Fibroblast of peridontal ligament (primary cell): ENCODE data around the gene TUBGCP6.

Source experiments
- DNase-seq: peaks from one replicate; pipeline ENCODE4 v3.0.0-alpha.2; 2010; ENCODE audit errors: extremely low read depth

TUBGCP6 gene

DNA sequence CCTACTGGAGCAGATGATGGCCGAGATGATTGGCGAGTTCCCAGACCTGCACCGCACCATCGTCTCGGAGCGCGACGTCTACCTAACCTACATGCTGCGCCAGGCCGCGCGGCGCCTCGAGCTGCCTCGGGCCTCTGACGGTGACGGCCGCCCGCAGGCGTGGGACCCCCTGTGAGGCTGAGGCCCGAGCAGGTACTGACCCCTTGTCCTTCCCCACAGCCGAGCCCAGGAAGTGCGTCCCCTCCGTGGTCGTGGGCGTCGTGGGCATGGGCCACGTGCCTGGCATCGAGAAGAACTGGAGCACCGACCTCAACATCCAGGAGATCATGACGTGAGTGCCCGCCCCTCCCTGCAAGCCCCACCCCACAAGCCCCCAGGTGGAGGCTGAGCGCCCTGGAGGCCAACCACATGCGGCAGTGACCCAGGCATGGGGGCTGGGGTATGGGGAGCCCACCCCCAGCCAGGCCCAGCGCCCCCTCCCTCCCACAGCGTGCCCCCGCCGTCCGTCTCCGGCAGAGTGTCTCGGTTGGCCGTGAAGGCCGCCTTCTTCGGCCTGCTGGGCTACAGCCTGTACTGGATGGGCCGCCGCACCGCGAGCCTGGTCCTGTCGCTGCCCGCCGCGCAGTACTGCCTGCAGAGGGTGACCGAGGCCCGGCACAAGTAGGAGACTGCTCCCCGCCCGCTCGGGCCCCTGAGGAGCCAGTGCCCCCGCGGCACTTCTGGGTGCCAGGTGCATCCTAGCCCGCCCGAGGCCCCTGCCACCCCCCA lies 46.8 kb downstream of the TUBGCP6 start:
- DNase-seq = no peak

DNA sequence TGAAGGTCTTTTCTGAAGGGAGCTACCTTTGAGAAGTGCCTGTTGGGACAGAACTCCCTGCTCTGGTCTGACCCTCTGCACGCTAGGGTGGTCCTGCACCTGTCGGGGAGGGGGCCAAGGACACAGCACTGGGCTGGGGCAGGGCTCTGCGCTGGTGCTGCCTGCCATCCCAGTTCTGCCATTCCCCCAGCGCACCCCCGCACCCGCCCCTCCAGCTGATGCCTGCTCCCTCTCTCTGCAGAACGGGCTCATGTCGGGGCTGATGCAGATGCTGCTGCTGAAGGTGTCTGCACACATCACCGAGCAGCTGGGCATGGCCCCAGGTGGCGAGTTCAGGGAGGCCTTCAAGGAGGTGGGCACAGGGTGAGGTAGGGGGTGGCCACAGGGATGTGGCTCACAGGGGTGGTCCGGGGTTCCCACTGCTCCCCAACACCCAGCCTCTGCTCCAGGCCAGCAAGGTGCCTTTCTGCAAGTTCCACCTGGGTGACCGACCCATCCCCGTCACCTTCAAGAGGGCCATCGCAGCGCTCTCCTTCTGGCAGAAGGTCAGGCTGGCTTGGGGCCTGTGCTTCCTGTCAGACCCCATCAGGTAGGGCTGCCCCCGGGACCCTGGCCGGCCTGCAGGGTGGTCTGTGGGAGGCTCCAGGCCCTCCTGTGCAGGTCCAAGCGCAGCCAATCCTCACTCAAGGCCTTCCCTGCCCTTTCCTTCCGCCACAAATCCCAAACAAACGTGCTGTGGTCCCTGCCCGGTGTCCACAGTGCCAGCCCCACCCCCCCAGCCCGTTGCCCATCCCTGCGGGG lies 47.6 kb downstream of the TUBGCP6 start:
- no peak for DNase-seq

DNA sequence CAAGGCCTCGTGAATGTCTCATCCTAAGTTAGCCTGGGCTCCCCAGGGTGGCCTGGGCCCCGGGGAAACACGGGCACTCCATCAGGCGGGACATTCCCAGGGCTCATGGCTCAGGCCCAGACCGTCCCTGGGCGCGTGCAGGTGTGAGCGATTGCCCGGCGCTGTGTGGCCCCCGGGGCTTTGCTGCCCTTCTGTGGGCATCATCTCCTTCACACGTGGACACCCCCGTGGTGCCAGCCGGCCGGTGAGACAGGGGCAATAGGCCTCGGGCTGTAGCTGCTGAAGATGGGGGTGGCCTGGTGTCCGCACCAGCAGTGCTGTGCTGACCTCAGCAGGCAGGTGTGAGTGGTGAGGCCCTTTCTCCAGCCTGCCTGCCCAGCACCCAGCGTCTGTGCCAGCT lies 48.6 kb downstream of the TUBGCP6 start:
- DNase-seq = no peak

DNA sequence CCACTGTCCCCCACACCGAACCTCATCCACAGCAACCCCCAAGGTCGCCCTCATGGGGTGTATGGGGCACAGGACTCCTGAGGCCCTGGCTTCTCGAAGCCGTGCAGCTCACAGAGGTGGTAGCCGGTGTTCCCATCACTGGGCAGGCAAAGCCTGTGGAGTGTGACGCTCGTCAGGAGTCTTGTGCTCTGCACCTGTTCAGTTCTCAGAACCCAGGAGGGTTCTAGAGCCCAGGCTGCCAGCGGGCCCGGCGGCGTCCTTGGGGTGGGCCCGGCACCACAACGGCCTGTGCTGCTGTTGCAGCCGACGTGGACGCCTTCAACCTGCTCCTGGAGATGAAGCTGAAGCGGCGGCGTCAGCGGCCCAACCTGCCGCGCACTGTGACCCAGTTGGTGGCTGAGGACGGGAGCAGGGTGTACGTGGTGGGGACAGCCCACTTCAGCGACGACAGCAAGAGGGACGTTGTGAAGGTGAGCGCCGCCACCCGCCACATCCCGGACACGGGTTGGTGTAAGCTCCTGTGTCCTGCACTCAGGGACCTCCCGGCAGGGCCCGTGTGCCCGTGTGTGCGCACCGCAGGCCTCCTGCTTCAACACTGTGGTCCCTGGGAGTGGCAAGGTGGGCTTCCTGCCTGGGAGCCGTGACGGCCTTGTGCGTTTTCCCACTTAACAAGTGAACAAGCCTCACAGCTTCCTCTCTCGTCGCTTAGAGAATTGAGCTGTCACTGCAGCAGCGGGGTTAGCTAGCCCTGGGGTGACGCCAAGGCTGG lies 50.6 kb downstream of the TUBGCP6 start:
- DNase-seq = no peak

DNA sequence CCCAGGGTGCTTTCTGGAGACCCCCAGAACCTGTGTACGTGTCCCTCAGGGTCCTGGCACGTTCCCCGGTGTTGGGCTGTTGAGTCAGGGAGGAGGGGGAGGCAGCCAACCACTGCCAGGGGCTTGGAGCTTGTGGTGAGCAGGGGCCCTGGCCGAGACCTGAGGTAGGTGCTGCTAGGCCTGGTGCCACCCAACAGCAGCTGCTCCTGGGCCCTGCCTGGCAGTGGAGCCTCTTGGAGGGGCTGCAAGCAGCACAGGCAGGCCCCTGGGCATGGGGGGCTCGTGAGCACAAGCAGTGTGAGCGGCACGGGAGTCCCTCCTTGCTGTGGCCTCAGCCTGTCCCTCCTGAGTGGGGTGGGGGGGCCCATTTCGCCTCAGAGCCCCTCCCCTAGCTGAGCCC lies 51.2 kb downstream of the TUBGCP6 start:
- DNase-seq = no peak

DNA sequence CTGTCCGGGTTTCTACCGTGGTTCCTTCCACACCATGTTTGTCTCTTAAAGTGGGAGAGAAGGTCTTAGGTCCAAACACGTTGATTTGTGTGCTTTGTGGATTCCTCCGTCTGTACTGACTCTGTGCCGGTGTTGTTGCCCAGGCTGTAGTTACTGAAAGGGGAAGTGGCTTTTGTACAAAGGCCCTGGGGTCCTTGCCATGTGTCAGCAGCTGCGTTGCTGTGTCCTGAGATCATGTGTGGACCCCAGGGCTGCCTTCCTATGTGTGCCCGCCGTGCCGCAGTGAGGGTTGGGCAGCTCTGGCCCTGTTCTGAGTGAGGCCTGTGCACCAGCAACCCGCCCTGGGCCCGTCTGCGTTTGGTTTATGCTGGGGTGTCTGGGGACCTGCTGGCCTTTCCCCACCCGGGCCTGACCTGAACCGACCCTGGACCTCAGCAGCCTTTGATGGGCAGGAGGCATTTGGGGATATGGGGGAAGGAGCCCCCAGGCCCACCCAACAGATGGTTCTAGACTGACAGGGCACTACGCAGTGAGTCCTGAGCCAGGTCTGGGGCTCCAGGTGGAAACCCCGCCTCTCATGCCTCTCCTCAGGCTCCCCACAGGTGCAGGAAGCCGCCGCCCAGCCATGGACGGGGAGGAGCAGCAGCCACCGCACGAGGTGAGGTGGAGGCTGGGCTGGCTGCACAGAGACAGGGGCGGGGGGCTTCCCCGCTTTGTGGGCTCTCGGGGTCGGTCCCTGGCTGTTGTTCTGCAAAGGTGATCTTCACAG lies 52.2 kb downstream of the TUBGCP6 start:
- DNase-seq = no peak

DNA sequence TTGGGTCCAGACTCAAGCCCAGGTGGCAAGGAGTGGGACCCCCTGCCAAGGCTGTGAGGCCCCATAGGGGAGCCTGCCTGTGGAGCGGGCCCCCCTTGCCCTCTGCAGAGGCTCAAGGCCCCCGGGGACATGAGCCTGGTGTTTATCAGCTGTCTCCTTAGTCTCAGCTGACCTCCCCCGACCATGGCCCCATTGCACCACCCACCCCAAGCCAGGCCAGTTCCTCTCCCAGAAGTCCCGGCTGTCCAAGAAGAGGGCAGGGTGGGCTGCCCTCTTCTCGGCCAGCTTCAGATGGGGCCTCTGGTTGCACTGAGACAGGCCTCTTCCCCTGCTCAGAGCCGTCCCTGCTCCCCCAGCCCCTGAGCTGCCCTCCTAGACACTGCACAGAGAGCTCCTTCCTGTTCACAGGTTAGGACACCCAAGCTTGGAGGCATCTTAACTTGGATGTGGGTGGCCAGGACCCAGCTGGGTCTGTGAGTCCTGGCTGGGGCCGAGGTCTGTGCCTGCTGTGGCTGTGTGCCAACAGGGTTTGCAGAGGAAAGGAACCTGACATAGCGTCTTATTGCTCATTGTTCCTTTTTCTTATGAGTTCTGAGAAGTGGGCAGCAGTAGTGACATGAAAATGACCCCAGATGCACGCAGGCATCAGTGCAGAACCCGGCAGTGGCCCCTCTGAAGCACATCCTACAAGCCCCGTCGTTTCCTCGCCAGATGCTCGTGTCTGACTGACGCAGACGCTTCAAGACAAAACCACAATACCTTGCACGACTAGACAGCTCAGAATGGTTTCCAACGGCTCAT lies 53.7 kb downstream of the TUBGCP6 start:
- DNase-seq = no peak

DNA sequence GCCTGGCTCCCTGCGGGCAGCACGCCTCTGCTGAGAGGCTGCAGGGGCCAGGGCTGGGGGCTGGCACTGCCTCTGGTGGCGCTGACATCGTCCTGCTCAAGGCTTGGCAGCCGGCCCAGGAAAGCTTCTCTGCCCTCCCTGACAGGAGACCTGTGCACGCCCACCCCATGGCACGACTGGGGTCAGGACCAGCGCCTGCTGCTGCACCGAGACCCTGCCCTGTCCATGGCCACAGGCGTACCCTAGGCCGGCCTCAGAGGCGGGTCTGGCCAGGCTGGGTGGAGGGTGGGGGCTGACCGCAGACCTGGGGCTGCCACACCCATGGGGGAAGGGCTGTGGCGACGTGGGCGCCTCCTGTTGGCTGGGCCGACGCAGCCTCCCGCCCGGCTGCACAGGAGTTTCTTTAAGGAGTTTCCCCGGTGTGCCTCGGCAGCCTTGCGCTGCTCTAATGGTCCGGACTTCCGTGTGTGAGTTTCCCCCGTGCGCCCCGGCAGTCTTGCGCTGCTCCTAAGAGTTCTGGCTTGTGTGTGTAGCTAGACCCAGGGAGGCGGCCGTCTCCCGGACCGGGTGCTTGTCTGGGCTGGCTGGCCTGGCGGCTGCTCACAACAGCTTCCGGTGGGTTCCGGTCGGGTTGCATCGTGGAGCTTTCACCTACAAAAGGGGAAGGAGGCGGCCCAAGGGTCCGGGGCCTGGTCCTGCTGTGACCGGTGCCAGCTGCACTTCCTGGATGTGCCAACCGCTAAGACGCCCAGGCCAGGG lies 54.5 kb downstream of the TUBGCP6 start:
- DNase-seq = peak; percentile 23

DNA sequence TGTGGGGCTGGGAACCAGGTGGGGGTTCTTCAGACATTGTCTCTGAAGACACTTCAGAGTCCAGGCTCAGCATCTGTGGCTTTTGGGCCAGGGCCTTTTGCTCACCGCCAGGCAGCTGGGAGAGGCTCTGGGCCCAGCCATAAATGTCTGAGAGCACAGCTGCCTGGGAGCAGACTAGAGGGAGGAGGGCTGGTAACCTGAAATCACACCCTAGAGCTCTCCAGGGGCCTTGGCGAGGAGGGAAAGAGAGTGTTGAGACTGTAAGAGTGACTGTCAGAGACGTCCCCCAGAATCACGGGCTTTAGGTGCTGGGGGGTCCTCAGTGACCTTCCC lies 55.0 kb downstream of the TUBGCP6 start:
- DNase-seq = peak; percentile 5

DNA sequence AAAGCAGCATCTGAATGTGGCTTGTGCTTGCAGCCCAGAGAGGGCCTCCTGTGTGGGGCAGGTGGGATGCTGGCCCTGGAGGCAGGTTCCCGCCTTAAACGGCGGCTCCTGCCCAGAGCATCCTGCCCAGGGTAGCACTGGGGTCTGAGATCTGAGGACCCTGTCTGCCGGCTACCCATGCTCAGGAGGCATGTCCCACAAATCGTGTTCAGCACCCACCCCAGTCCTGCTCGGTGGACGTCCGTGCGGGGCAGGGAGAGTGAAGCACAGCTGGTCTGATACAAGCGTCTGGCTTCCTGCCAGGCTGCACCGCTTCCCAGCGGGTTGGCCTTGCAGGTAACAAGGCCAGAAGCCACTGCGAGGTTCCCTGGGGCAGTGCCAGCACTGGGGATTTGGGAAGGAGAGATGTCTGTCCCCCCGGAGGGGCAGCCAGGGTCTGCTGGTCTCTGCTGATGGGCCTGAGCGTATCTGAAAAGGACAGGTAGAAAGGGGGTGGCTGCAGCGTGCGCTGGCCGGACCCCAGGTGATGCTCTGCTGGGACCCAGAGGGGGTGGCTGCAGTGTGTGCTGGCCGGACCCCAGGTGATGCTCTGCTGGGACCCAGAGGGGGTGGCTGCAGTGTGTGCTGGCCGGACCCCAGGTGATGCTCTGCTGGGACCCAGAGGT lies 55.5 kb downstream of the TUBGCP6 start:
- DNase-seq = no peak

DNA sequence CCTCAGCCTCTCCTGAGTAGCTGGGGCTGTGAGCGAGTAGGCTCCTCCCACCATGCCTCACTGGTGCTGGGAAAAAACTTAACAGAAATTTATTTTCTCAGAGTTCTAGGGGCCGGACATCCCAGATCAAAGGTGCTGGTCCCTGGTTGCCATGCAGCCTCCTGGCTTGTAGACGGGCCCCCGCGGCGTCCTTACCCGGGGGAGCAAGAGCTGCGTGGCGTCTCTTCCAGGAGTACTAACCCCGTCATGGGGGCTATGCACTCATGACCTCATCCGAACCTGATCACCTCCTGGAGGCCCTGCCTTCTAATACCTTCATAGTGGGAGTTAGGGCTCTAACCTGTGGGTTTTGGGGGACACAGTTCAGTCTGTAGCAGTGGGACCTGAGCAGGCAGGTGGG lies 56.5 kb downstream of the TUBGCP6 start:
- no peak for DNase-seq

DNA sequence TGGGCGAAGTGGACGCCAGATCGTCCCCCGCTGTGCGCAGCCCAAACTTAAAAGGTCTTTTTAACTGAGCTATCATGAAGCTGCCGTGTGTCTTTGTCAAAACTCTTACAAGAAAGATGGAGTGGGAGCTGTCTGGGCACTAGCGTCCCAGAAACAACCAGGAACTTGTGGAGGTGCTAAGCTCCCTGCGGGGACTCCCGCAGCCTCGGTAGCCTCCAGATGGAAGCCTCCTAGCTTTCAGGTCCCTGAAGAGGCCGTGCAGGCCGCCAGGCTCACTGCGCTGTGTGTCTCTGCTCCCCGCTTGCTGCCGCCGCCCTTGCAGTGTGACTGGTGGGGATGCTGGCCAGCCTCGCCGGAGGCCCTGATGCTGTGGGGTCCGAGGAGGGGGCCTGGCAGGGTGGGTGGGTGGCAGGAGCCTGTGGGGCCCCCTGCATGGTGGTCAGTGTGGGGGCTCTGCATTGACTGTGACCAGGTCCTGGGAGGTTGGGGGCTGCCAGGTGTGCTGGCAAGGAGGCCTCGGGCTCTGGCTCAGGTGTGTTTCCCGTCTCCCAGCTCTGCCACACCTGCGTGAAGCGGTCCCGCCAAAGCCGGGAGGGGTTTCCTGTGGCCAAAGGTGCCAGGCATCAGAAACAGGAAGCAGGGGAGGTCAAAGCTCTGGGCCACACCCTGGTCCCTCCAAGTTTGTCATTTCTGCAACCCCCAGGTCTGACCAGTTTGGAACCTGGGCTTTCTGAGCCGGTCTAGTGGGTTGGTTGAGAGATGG lies 57.9 kb downstream of the TUBGCP6 start:
- peak; percentile 29 for DNase-seq

DNA sequence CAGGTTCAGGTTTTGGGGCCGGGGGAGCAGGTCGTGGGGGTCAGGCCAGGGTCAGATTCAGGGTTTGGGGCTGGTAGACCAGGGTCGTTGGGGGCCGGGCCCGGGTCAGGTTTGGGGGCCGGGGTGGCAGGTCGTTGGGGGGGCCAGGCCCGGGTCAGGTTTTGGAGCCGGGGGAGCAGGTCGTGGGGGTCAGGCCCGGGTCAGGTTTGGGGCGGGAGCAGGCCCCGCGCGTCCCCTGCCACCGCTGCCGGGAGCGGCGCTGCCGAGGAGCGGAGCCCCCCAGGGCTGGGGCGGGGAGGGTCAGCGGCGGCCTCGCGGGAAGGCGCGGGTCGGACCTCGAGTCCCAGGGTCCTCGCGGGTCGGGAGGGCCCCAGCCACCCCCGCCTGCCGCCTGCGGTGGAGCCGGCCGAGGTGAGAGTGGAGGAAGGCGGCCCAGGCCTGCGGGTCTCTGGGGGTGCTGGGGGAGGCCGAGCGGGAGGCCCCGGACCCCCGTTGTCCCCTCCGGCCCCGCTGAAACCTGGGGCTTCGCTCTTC lies 58.6 kb downstream of the TUBGCP6 start:
- no peak for DNase-seq

DNA sequence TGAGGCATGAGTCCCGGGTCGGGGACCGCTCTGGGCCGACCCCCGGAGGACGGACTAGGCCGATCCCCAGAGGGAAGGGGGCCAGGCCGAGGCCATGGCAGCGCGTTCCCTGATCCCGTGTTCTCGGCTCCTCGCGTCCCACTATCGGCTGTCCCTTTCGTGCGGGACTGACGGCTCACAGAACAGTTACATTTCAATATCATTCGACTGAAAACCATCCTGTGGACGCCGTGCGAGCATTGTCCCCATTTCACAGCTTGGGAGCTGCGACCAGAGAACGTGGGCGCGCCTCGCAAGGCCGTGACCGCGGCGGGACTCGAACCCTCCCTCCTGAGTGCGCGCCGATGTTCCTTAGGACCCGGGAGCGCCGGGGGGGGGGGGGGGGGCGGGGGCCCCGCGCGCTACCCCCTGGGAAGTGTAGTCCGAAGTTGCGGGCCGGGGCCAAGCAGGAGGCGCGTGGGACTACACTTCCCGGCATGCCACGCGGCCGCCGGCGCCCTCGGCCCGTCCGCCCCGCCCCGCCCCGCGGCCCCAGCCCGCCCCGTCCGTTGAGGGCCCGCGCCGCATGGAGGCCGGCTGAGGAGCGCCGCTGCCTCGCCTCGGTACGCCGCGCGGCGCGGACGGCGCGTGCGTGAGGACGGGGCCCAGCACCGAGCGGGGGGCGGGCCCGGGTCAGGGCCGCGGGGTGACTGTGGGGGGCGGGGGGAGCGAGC lies 59.3 kb downstream of the TUBGCP6 start, which contains the start of gene TRABD:
TSS of gene TRABD (plus strand) at position 539 of the 713 bp plus-strand sequence. CDS start 7,148 bp downstream, outside the sequence.
- peak; percentile 76 for DNase-seq

DNA sequence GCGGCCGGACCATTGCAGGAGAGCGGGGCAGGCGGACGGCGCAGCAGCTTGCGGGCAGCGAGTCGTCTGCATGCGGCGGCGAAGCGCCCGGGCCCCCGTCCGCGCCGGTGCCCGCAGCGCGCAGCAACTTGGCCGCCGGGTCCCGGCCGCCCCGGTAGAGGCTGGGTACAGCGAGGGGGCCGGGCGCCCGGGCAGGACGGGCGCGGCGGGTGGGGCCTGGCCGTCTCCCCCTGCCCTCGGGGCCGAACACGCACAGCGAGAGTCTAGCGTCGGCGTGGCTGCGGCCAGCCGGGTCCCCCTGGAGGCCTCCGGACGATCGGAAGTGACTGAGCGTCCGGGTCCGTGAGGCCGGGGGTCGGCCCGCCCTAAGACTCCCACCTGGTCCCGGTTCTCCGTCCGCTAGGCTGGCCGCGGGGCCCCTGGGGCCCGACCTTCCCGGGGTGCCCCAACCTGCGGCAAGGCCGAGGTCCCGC lies 59.9 kb downstream of the TUBGCP6 start:
- DNase-seq = no peak

DNA sequence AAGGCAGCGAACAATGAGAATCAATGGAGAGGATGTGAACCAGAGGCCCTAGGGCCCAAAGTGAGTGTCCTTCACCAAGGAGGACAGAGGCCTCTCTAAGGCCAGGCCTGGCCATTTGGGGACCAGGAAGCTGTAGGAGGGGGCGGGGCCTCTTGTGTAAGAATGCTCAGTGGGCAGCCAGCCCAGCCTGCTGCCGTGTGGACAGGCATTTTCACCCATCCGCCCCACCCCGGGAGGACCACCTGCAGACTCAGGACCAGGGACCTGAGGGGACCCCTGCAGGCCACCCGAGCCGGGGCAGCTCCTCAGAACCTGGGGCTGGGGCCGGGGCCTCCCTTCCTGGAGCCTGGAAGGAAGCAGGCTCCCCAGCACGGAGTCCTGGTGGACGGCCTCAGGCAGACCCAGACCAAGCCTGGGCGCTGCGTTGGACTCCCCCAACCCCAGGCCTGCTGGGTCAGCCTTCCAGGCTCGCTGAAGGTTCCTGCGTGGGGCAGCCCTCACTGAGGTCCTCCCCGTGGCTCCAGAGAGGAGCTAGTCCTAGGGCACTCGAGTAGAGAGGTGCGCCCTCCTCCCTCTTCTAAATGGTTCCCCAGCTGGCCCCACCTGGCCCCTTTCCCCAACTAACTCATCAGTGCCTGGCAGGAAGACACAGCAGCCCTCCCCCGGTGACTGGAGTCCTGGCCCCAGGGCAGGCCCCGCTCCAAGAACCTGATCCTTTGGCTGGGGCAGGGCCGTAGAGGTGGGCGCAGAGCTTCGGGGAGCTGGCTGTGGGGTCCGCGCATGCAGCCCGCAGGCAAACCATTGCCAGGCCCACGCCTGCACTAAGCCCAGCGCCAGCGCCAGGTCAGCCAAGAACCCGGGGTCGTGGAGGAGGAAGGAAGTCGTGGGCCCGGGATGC lies 60.6 kb downstream of the TUBGCP6 start:
- DNase-seq = peak; percentile 40
